SH-SY5Y (cell line): ENCODE results near the gene AK6.

Experiments used
- GATA2 ChIP-seq: IDR thresholded peaks from 2 replicates; pipeline ENCODE4 v1.6.1; 2011; ENCODE audit warnings: mild to moderate bottlenecking, low read depth, low read length
- GATA3 ChIP-seq: IDR thresholded peaks from 2 replicates; pipeline ENCODE4 v1.6.1; 2011; ENCODE audit warnings: low read depth, mild to moderate bottlenecking, low read length, moderate library complexity

- TF ChIP-seq GATA3: no peak
- no peak for TF ChIP-seq GATA2
Observed at GRCh38 chr5:69334793-69335268, 34.5 kb downstream of the AK6 start.
